H1 (cell line): ENCODE results near the gene CKAP4. TPM values are rescaled to one million over a fixed set of nuclear protein-coding genes. Genes with fewer than 3 reads are reported as not detected.

Experiments used
- BACH1 ChIP-seq: IDR thresholded peaks from 2 replicates; pipeline ENCODE4 v1.6.1; 2012; ENCODE audit warnings: low read length, improper control_type of control experiment
- CBX5 ChIP-seq: fragments of 300-800, 300-1000 bp; sonication (generic); IDR thresholded peaks from 2 replicates; pipeline ENCODE4 v1.7.1; 2016; ENCODE audit warnings: antibody characterized with exemption, low read length, low read depth
- GTF2F1 ChIP-seq: IDR thresholded peaks from 2 replicates; pipeline ENCODE4 v1.6.1; 2012; ENCODE audit warnings: low read depth, low read length, improper control_type of control experiment, borderline replicate concordance
- KDM5A ChIP-seq: fragments of 200-600 bp; IDR thresholded peaks from 2 replicates; pipeline ENCODE4 v1.7.1; 2012; ENCODE audit warnings: mild to moderate bottlenecking, low read length, inconsistent platforms, mixed read lengths
- POU5F1 ChIP-seq: IDR thresholded peaks from 2 replicates; pipeline ENCODE4 v1.6.1; 2011; ENCODE audit warnings: low read depth, mild to moderate bottlenecking, low read length, moderate library complexity
- SAP30 ChIP-seq: fragments of 300-600 bp; sonication (generic); IDR thresholded peaks from 2 replicates; pipeline ENCODE4 v1.7.1; 2012; ENCODE audit warnings: low read length, moderate library complexity, mild to moderate bottlenecking, inconsistent platforms; ENCODE audit not compliant: insufficient read depth, insufficient replicate concordance
- SP4 ChIP-seq: IDR thresholded peaks from 2 replicates; pipeline ENCODE4 v1.6.1; 2012; ENCODE audit warnings: low read length, inconsistent platforms
- polyA plus RNA-seq, 7 experiments: library from polyadenylated mRNA; depleted of rRNA in 3 of 7; stranded (reverse) in 5 of 7; unstranded in 2 of 7; fragments of >200 nt in 5 of 7; fragments of 200-250 nt in 2 of 7; gene quantifications; 1 replicate in 5 of 7; 2 replicates in 1 of 7; 4 replicates in 1 of 7; pipeline versions ENCODE4 v1.2.1 to v1.2.3, GENCODE V29; 2011 to 2013; ENCODE audit warnings: missing spikeins in 2 of 7, mixed read lengths in 2 of 7
- total RNA-seq: library from RNA; stranded (reverse); fragmentation: NEBNext Ultra II Directional; extraction: Animal tissue kit (Norgen Biotek cat#: 25700); gene quantifications from 2 replicates; pipeline ENCODE4 v1.2.1, GENCODE V29; 2021

The CKAP4 gene
- total and polyA plus RNA-seq, 2 of the 8 experiments (the other 6 are each of a cell fraction or from before 2014, with no cell fraction given) = 35.8 to 80.7 TPM

GRCh38 chr12:106288101-106288493 is 40.3 kb upstream of the CKAP4 start (continued):
- TF ChIP-seq GTF2F1 = no peak
- TF ChIP-seq SAP30 = no peak
- no peak for TF ChIP-seq BACH1
- no peak for TF ChIP-seq POU5F1
- TF ChIP-seq CBX5 = no peak
- no peak for TF ChIP-seq SP4
- no peak for TF ChIP-seq KDM5A
- TF ChIP-seq, all 59 proteins: peak for 0
